HepG2 (cell line): ENCODE results near the gene PRR19. TPM values are rescaled to one million over a fixed set of nuclear protein-coding genes. Genes with fewer than 3 reads are reported as not detected.
A peak's percentile ranks its signal among the peaks of the same experiment; 100 is the strongest.

Source experiments
- AKNA ChIP-seq: sonication (generic); formaldehyde crosslinking; IDR thresholded peaks from 2 replicates; pipeline ENCODE4 v1.4.0; 2020; ENCODE audit warnings: missing genetic modification reagents, borderline replicate concordance
- CBX2 ChIP-seq, 2 experiments: fragments of 200-600 bp in 1 of 2; sonication (generic); formaldehyde crosslinking in 1 of 2; IDR thresholded peaks; 2 replicates each; pipeline versions ENCODE4 v1.7.0 to v1.8.1; 2018 to 2022; ENCODE audit warnings: low read depth in 2 of 2, low read length in 1 of 2, mild to moderate bottlenecking in 1 of 2, missing genetic modification reagents in 1 of 2
- FOXC1 ChIP-seq: sonication (generic); formaldehyde crosslinking; IDR thresholded peaks from 2 replicates; pipeline ENCODE4 v1.8.0; 2022; ENCODE audit warnings: mild to moderate bottlenecking, missing genetic modification reagents, borderline replicate concordance
- NAIF1 ChIP-seq: sonication (generic); formaldehyde crosslinking; IDR thresholded peaks from 2 replicates; pipeline ENCODE4 v1.5.0; 2020; ENCODE audit warnings: mild to moderate bottlenecking, missing genetic modification reagents, borderline replicate concordance
- NCOA2 ChIP-seq: sonication (generic); formaldehyde crosslinking; IDR thresholded peaks from 2 replicates; pipeline ENCODE4 v1.8.0; 2022; ENCODE audit warnings: inconsistent platforms
- RBM39 ChIP-seq: fragments of 200-400 bp; formaldehyde crosslinking; IDR thresholded peaks from one replicate; pipeline ENCODE4 v1.6.1; 2018; ENCODE audit warnings: antibody characterized with exemption, mild to moderate bottlenecking, low read depth, low read length; ENCODE audit not compliant: poor library complexity, severe bottlenecking
- THAP7 ChIP-seq: sonication (generic); formaldehyde crosslinking; IDR thresholded peaks from 2 replicates; pipeline ENCODE4 v1.8.1; 2023; ENCODE audit warnings: mild to moderate bottlenecking, missing genetic modification reagents
- USF2 ChIP-seq, 2 experiments: sonication (generic) in 1 of 2; formaldehyde crosslinking in 1 of 2; IDR thresholded peaks; 2 replicates each; pipeline versions ENCODE4 v1.5.1 to v1.6.1; 2011 to 2020; ENCODE audit warnings: borderline replicate concordance in 1 of 2, low read depth in 1 of 2, low read length in 1 of 2, mild to moderate bottlenecking in 1 of 2, missing genetic modification reagents in 1 of 2, moderate library complexity in 1 of 2
- YEATS4 ChIP-seq: sonication (generic); formaldehyde crosslinking; IDR thresholded peaks from 2 replicates; pipeline ENCODE4 v1.4.0; 2020; ENCODE audit warnings: missing genetic modification reagents, borderline replicate concordance
- ZHX1 ChIP-seq: sonication (generic); formaldehyde crosslinking; IDR thresholded peaks from 2 replicates; pipeline ENCODE4 v1.8.1; 2022; ENCODE audit warnings: low read depth, mild to moderate bottlenecking, missing genetic modification reagents
- ZMYM4 ChIP-seq: sonication (generic); formaldehyde crosslinking; IDR thresholded peaks from 2 replicates; pipeline ENCODE4 v1.8.1; 2023; ENCODE audit warnings: mild to moderate bottlenecking, missing genetic modification reagents
- ZNF235 ChIP-seq: sonication (generic); formaldehyde crosslinking; IDR thresholded peaks from 2 replicates; pipeline ENCODE4 v1.8.1; 2023; ENCODE audit warnings: mild to moderate bottlenecking, missing genetic modification reagents, borderline replicate concordance
- ZNF24 ChIP-seq: fragments of 450-650 bp; IDR thresholded peaks from 2 replicates; pipeline ENCODE4 v1.6.1; 2017; ENCODE audit warnings: antibody characterized with exemption, mild to moderate bottlenecking
- ZNF570 ChIP-seq: sonication (generic); formaldehyde crosslinking; IDR thresholded peaks from 2 replicates; pipeline ENCODE4 v1.4.0; 2020; ENCODE audit warnings: mild to moderate bottlenecking, missing genetic modification reagents, borderline replicate concordance
- ZNF672 ChIP-seq: sonication (generic); formaldehyde crosslinking; IDR thresholded peaks from 2 replicates; pipeline ENCODE4 v1.8.1; 2022; ENCODE audit warnings: missing genetic modification reagents
- polyA plus RNA-seq, 8 experiments: library from polyadenylated mRNA; depleted of rRNA in 3 of 8; stranded (reverse) in 7 of 8; unstranded in 1 of 8; fragments of >200 nt; fragmentation: Illumina TruSeq in 4 of 8; extraction: Trizol in 4 of 8; gene quantifications; 2 replicates each; pipeline versions ENCODE4 v1.2.1 to v1.2.3, GENCODE V29; 2011 to 2016; ENCODE audit warnings: low read depth in 4 of 8, missing spikeins in 1 of 8, mixed read lengths in 1 of 8; ENCODE audit not compliant: insufficient read depth in 1 of 8
- total RNA-seq, 5 experiments: library from RNA; depleted of rRNA; stranded (reverse); fragments of >200 nt; fragmentation: Illumina TruSeq; extraction: Trizol; gene quantifications; 2 replicates each; pipeline ENCODE4 v1.2.3, GENCODE V29; 2016; ENCODE audit warnings: low read depth in 1 of 5

Gene PRR19
- total and polyA plus RNA-seq, 2 of the 13 experiments (the other 11 are each of a cell fraction or from before 2014, with no cell fraction given) = 0.21 to 0.33 TPM

GRCh38 chr19:42268142-42268703, 33.7 kb upstream of the PRR19 start (continued):
- TF ChIP-seq ZNF235 (CRISPR knock-in tag) = no peak
- TF ChIP-seq THAP7 (CRISPR knock-in tag) = no peak
- TF ChIP-seq ZNF570 = no peak
- no peak for TF ChIP-seq ZNF672 (CRISPR knock-in tag)
- TF ChIP-seq NAIF1 = no peak
- no peak for TF ChIP-seq RBM39
- 0 out of 2 replicates have a peak, but pooled peaks have one; percentile 42 for TF ChIP-seq FOXC1 (CRISPR knock-in tag)
- TF ChIP-seq AKNA (CRISPR knock-in tag) = no peak
- TF ChIP-seq NCOA2 (CRISPR knock-in tag) = peak; percentile 66
- TF ChIP-seq ZNF24 = no peak
- peak; percentile 56; the same call in 1 of the 2 replicates for TF ChIP-seq ZMYM4 (CRISPR knock-in tag)
- TF ChIP-seq ZHX1 (CRISPR knock-in tag) = no peak; the same call in 1 of the 2 replicates
- TF ChIP-seq CBX2 (IDR thresholded peaks at IDR 0.05; ENCODE audit: low read depth, low read length) = no peak
- TF ChIP-seq CBX2 (CRISPR knock-in tag; IDR thresholded peaks at IDR 0.05; ENCODE audit: low read depth) = no peak
- peak; percentile 51; the same call in 1 of the 2 replicates for TF ChIP-seq USF2 (IDR thresholded peaks at IDR 0.05; ENCODE audit: low read depth, low read length)
- TF ChIP-seq USF2 (CRISPR knock-in tag; IDR thresholded peaks at IDR 0.05; ENCODE audit: borderline replicate concordance) = peak; percentile 76; the same call in 1 of the 2 replicates
- TF ChIP-seq YEATS4 = peak; percentile 44; the same call in 1 of the 2 replicates
